ENCODE results near the gene ANKRD31.
A peak's percentile ranks its signal among the peaks of the same experiment; 100 is the strongest.

Gene ANKRD31

GRCh38 chr5:75236322-75237316, at the start of gene ANKRD31:
ANKRD31 (minus strand) TSS chr5:75236878; CDS start chr5:75236686, 192 bp downstream.
- peak within 1 kb of the TSS; percentile 62; the same call in 1 of the 2 replicates for H3K27ac ChIP-seq
- TF ChIP-seq CTCF (conservative IDR thresholded peaks at IDR 0.05): peak; percentile 92

GRCh38 chr5:75286211-75286773, 49.6 kb upstream of the ANKRD31 start:
- no peak for TF ChIP-seq CTCF (conservative IDR thresholded peaks at IDR 0.05)

GRCh38 chr5:75282581-75282980, 45.9 kb upstream of the ANKRD31 start:
- H3K27ac ChIP-seq: no peak overlapping the region
- no peak for TF ChIP-seq CTCF (conservative IDR thresholded peaks at IDR 0.05)

More at GRCh38 chr5:75286211-75286773, 49.6 kb upstream of the ANKRD31 start:
- no peak overlapping the region for H3K27ac ChIP-seq

- no peak overlapping the region for H3K27ac ChIP-seq
- TF ChIP-seq CTCF (conservative IDR thresholded peaks at IDR 0.05): no peak
Observed at GRCh38 chr5:75281716-75282465, 45.2 kb upstream of the ANKRD31 start.

- H3K27ac ChIP-seq: no peak overlapping the region
- no peak for TF ChIP-seq CTCF (conservative IDR thresholded peaks at IDR 0.05)
Observed at GRCh38 chr5:75279321-75279720, 42.6 kb upstream of the ANKRD31 start.

GRCh38 chr5:75277463-75277862, 40.8 kb upstream of the ANKRD31 start:
- no peak for TF ChIP-seq CTCF (conservative IDR thresholded peaks at IDR 0.05)
- no peak overlapping the region for H3K27ac ChIP-seq

GRCh38 chr5:75275756-75276155, 39.1 kb upstream of the ANKRD31 start:
- no peak overlapping the region for H3K27ac ChIP-seq
- no peak for TF ChIP-seq CTCF (conservative IDR thresholded peaks at IDR 0.05)

Data from VCaP (cell line).